ENCODE data around the gene TFF3.

- TF ChIP-seq, protein P1, sequence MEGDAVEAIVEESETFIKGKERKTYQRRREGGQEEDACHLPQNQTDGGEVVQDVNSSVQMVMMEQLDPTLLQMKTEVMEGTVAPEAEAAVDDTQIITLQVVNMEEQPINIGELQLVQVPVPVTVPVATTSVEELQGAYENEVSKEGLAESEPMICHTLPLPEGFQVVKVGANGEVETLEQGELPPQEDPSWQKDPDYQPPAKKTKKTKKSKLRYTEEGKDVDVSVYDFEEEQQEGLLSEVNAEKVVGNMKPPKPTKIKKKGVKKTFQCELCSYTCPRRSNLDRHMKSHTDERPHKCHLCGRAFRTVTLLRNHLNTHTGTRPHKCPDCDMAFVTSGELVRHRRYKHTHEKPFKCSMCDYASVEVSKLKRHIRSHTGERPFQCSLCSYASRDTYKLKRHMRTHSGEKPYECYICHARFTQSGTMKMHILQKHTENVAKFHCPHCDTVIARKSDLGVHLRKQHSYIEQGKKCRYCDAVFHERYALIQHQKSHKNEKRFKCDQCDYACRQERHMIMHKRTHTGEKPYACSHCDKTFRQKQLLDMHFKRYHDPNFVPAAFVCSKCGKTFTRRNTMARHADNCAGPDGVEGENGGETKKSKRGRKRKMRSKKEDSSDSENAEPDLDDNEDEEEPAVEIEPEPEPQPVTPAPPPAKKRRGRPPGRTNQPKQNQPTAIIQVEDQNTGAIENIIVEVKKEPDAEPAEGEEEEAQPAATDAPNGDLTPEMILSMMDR (conservative IDR thresholded peaks at IDR 0.05 in 1 of 2, IDR thresholded peaks at IDR 0.05 in 1 of 2; ENCODE audit: low read depth in 1 of 2, low read length in 2 of 2): no peak
- TF ChIP-seq EZH2 (IDR thresholded peaks at IDR 0.05; ENCODE audit: low read length, missing control alignments): no peak
Measured at GRCh38 chr21:42364304-42364865, 49.2 kb upstream of the TFF3 start.
